IPS DF 6.9 (cell line): ENCODE measurements around the gene COL4A2.

Experiments
- DNase-seq: peaks from one replicate; pipeline ENCODE4 v3.0.0-alpha.2; 2013; ENCODE audit warnings: low read depth, low spot score
- H3K27ac ChIP-seq: one replicate; pipeline ENCODE4 v1.5.1; 2013; ENCODE audit warnings: low read length, control low read depth
- H3K27me3 ChIP-seq: 2 replicates; pipeline ENCODE4 v1.6.1; 2013; ENCODE audit warnings: mild to moderate bottlenecking, low read length; ENCODE audit not compliant: control insufficient read depth, insufficient read depth
- H3K36me3 ChIP-seq: 2 replicates; pipeline ENCODE4 v1.6.1; 2013; ENCODE audit warnings: low read length; ENCODE audit not compliant: control insufficient read depth, insufficient read depth
- H3K4me1 ChIP-seq: 2 replicates; pipeline ENCODE4 v1.6.1; 2013; ENCODE audit warnings: low read length; ENCODE audit not compliant: control insufficient read depth, insufficient read depth
- H3K4me3 ChIP-seq: 2 replicates; pipeline ENCODE4 v1.5.1; 2013; ENCODE audit warnings: mild to moderate bottlenecking, low read length
- H3K9me3 ChIP-seq: 2 replicates; pipeline ENCODE4 v1.6.1; 2013; ENCODE audit warnings: low read length, inconsistent platforms; ENCODE audit not compliant: control insufficient read depth, insufficient read depth
- WGBS: extraction: QIAGEN DNeasy Blood & Tissue Kit; methylation state at CpG from one replicate; pipeline ENCODE4 v1.1.7; 2013; ENCODE audit warnings: mixed read lengths, missing lambda C conversion rate; ENCODE audit not compliant: insufficient read length, insufficient coverage; 5-methylcytosine and 5-hydroxymethylcytosine counted together

Gene COL4A2

GRCh38 chr13:110548891-110549794 lies 242.1 kb downstream of the COL4A2 start:
- Histone ChIP-seq H3K4me3 (no peak overlapping the region), H3K27me3 (no peaks in the 10 kb centered on the region), H3K4me1 (no peaks in the 10 kb centered on the region), H3K9me3 (no peaks in the 10 kb centered on the region; the same call in 1 of the 2 replicates), H3K36me3 (no peaks in the 10 kb centered on the region), H3K27ac (no peak overlapping the region)
- WGBS = no CpG with 5 or more reads among the region's 7 CpGs
- no peak for DNase-seq

GRCh38 chr13:110549795-110550160 lies 242.7 kb downstream of the COL4A2 start:
- H3K9me3 ChIP-seq = no peaks in the 10 kb centered on the region
- no CpG with 5 or more reads among the region's 11 CpGs for WGBS
- H3K36me3 ChIP-seq = no peaks in the 10 kb centered on the region
- H3K4me1 ChIP-seq = no peaks in the 10 kb centered on the region
- H3K27me3 ChIP-seq = no peaks in the 10 kb centered on the region
- no peak overlapping the region for H3K4me3 ChIP-seq
- no peak overlapping the region for H3K27ac ChIP-seq
- no peak for DNase-seq

GRCh38 chr13:110551284-110551683 lies 244.2 kb downstream of the COL4A2 start:
- Histone ChIP-seq H3K27me3 (no peaks in the 10 kb centered on the region), H3K4me3 (no peak overlapping the region), H3K4me1 (0 out of 2 replicates have a peak, but pooled peaks cover 1% of the 10 kb centered on the region), H3K27ac (no peak overlapping the region), H3K9me3 (no peaks in the 10 kb centered on the region), H3K36me3 (no peaks in the 10 kb centered on the region)
- no peak for DNase-seq
- WGBS = no CpG with 5 or more reads among the region's 11 CpGs

GRCh38 chr13:110552767-110553166 lies 245.7 kb downstream of the COL4A2 start:
- WGBS = no CpG with 5 or more reads among the region's 9 CpGs
- no peak overlapping the region for H3K27ac ChIP-seq
- H3K36me3 ChIP-seq = no peaks in the 10 kb centered on the region
- no peaks in the 10 kb centered on the region for H3K27me3 ChIP-seq
- DNase-seq = no peak
- H3K9me3 ChIP-seq = no peaks in the 10 kb centered on the region
- no peak overlapping the region for H3K4me3 ChIP-seq
- H3K4me1 ChIP-seq = 0 out of 2 replicates have a peak, but pooled peaks cover 1% of the 10 kb centered on the region

- Histone ChIP-seq H3K27me3 (no peaks in the 10 kb centered on the region), H3K4me1 (0 out of 2 replicates have a peak, but pooled peaks cover 1% of the 10 kb centered on the region), H3K27ac (no peak overlapping the region), H3K4me3 (no peak overlapping the region), H3K36me3 (no peaks in the 10 kb centered on the region), H3K9me3 (no peaks in the 10 kb centered on the region)
- no CpG with 5 or more reads among the region's 4 CpGs for WGBS
- DNase-seq = no peak
Observed at GRCh38 chr13:110553417-110553816, 246.3 kb downstream of the COL4A2 start.

- DNase-seq = no peak
- Histone ChIP-seq H3K4me1 (0 out of 2 replicates have a peak, but pooled peaks cover 1% of the 10 kb centered on the region), H3K9me3 (no peaks in the 10 kb centered on the region), H3K36me3 (no peaks in the 10 kb centered on the region), H3K27me3 (no peaks in the 10 kb centered on the region), H3K4me3 (no peak overlapping the region), H3K27ac (no peak overlapping the region)
- WGBS = no CpG with 5 or more reads among the region's 8 CpGs
Observed at GRCh38 chr13:110554227-110554836, 247.2 kb downstream of the COL4A2 start.

- Histone ChIP-seq H3K27ac (no peak overlapping the region), H3K9me3 (no peaks in the 10 kb centered on the region), H3K4me3 (no peak overlapping the region), H3K36me3 (no peaks in the 10 kb centered on the region), H3K4me1 (peaks cover 3% of the 10 kb centered on the region; the same call in 1 of the 2 replicates), H3K27me3 (no peaks in the 10 kb centered on the region)
- no peak for DNase-seq
- WGBS = no CpG with 5 or more reads among the region's 16 CpGs
Observed at GRCh38 chr13:110554946-110555345, 247.9 kb downstream of the COL4A2 start.

GRCh38 chr13:110555601-110556223 lies 248.6 kb downstream of the COL4A2 start:
- Histone ChIP-seq H3K4me1 (peaks cover 3% of the 10 kb centered on the region; the same call in 1 of the 2 replicates), H3K27ac (no peak overlapping the region), H3K27me3 (no peaks in the 10 kb centered on the region), H3K36me3 (no peaks in the 10 kb centered on the region), H3K9me3 (no peaks in the 10 kb centered on the region), H3K4me3 (no peak overlapping the region)
- no peak for DNase-seq
- WGBS = no CpG with 5 or more reads among the region's 16 CpGs

- no peak overlapping the region for H3K27ac ChIP-seq
- H3K4me1 ChIP-seq = peaks cover 3% of the 10 kb centered on the region; the same call in 1 of the 2 replicates
- no CpG with 5 or more reads among the region's 1 CpG for WGBS
- H3K9me3 ChIP-seq = no peaks in the 10 kb centered on the region
- no peak overlapping the region for H3K4me3 ChIP-seq
- H3K36me3 ChIP-seq = no peaks in the 10 kb centered on the region
- no peaks in the 10 kb centered on the region for H3K27me3 ChIP-seq
- DNase-seq = no peak
Observed at GRCh38 chr13:110556224-110556606, 249.1 kb downstream of the COL4A2 start.

GRCh38 chr13:110557082-110557481 lies 250.0 kb downstream of the COL4A2 start:
- no CpG with 5 or more reads among the region's 5 CpGs for WGBS
- Histone ChIP-seq H3K27ac (no peak overlapping the region), H3K9me3 (no peaks in the 10 kb centered on the region), H3K4me3 (no peak overlapping the region), H3K27me3 (no peaks in the 10 kb centered on the region), H3K36me3 (no peaks in the 10 kb centered on the region), H3K4me1 (peaks cover 3% of the 10 kb centered on the region; the same call in 1 of the 2 replicates)
- DNase-seq = no peak
